ENCODE data around the gene TPSAB1. TPM values are rescaled to one million over a fixed set of nuclear protein-coding genes. Genes with fewer than 3 reads are reported as not detected.
"Not testable (repeated sequence)": the region's sequence is repeated elsewhere in the genome, so short reads cannot be mapped to it uniquely, and the experiment has no call there.

Gene TPSAB1
- polyA plus RNA-seq, 1 donor: 0.30 TPM

GRCh38 chr16:1198194-1198593, 42.3 kb upstream of the TPSAB1 start:
- Histone ChIP-seq H3K4me1 (ENCODE audit: control insufficient read depth, insufficient read depth, low read length) (peaks cover 4% of the 10 kb centered on the region), H3K4me3 (ENCODE audit: low read length) (no peak overlapping the region), H3K27ac (ENCODE audit: low read length) (no peak overlapping the region), H3K9me3 (ENCODE audit: control insufficient read depth, low read depth, low read length) (peaks cover 6% of the 10 kb centered on the region), H3K27me3 (ENCODE audit: control insufficient read depth, insufficient read depth, low read length) (no peaks in the 10 kb centered on the region), H3K36me3 (ENCODE audit: control insufficient read depth, insufficient read depth, low read length) (no peaks in the 10 kb centered on the region)
- no CpG with 5 or more reads among the region's 18 CpGs for WGBS (ENCODE audit: insufficient coverage, low lambda C conversion rate)
- DNase-seq: no peak

DNA sequence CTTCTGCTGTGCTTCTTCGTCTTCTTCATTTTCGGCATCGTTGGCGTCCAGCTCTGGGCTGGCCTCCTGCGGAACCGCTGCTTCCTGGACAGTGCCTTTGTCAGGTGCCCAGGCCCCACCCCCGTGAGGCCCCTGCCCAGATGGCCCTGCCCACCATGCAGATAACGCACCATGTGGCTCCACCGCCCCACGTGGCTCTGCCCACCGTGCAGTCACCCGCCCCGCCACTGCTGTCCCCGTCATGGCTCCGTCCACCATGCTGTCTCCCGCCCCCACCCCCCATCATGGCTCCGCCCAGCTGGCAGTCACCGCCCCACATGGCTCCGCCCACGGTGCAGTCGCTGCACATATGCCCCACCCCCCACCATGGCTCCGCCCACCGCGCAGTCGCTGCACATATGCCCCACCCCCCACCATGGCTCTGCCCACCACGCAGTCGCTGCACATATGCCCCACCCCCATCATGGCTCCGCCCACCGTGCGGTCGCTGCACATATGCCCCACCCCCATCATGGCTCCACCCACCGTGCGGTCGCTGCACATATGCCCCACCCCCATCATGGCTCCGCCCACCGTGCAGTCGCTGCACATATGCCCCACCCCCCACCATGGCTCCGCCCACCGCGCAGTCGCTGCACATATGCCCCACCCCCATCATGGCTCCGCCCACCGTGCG, 41.7 kb upstream of the TPSAB1 start:
- not testable (repeated sequence) for H3K27me3 ChIP-seq (ENCODE audit: control insufficient read depth, insufficient read depth, low read length); H3K27ac ChIP-seq (ENCODE audit: low read length); H3K36me3 ChIP-seq (ENCODE audit: control insufficient read depth, insufficient read depth, low read length); H3K4me3 ChIP-seq (ENCODE audit: low read length); H3K4me1 ChIP-seq (ENCODE audit: control insufficient read depth, insufficient read depth, low read length); H3K9me3 ChIP-seq (ENCODE audit: control insufficient read depth, low read depth, low read length); DNase-seq
- WGBS (ENCODE audit: insufficient coverage, low lambda C conversion rate): no CpG with 5 or more reads among the region's 44 CpGs

DNA sequence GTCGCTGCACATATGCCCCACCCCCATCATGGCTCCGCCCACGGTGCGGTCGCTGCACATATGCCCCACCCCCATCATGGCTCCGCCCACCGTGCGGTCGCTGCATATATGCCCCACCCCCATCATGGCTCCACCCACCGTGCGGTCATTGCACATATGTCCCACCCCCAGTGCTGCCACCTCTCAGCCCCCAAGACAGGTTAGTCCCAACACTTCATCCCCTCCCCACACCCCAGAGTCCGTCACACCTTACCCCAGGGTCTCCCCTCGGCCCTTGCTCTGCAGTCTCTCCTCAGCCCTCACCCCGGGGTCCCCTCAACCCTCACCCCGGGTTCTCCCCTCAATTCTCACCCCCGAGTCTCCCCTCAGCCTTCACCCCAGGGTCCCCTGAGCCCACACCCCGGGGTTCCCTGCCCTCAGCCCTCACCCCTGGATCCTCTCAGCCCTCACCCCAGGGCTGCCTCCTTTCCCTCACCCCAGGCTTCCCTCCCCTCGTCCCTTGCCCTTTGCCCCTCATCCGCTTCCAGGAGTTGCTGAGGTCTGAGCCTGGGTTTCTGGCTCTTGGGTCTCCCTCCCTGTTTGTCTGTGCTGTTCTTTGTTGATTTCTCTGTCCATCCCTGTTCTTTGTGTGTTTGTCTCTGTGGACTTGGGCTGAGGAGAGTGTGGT, 41.0 kb upstream of the TPSAB1 start:
- no peak overlapping the region for H3K4me3 ChIP-seq (ENCODE audit: low read length)
- no peaks in the 10 kb centered on the region for H3K36me3 ChIP-seq (ENCODE audit: control insufficient read depth, insufficient read depth, low read length)
- DNase-seq: no peak
- no peak overlapping the region for H3K27ac ChIP-seq (ENCODE audit: low read length)
- H3K27me3 ChIP-seq (ENCODE audit: control insufficient read depth, insufficient read depth, low read length): no peaks in the 10 kb centered on the region
- no CpG with 5 or more reads among the region's 19 CpGs for WGBS (ENCODE audit: insufficient coverage, low lambda C conversion rate)
- H3K4me1 ChIP-seq (ENCODE audit: control insufficient read depth, insufficient read depth, low read length): no peaks in the 10 kb centered on the region
- peaks cover 8% of the 10 kb centered on the region for H3K9me3 ChIP-seq (ENCODE audit: control insufficient read depth, low read depth, low read length)

- H3K27ac ChIP-seq (ENCODE audit: low read length): no peak overlapping the region
- H3K9me3 ChIP-seq (ENCODE audit: control insufficient read depth, low read depth, low read length): peaks cover 8% of the 10 kb centered on the region
- no peaks in the 10 kb centered on the region for H3K36me3 ChIP-seq (ENCODE audit: control insufficient read depth, insufficient read depth, low read length)
- no peaks in the 10 kb centered on the region for H3K4me1 ChIP-seq (ENCODE audit: control insufficient read depth, insufficient read depth, low read length)
- no peaks in the 10 kb centered on the region for H3K27me3 ChIP-seq (ENCODE audit: control insufficient read depth, insufficient read depth, low read length)
- WGBS (ENCODE audit: insufficient coverage, low lambda C conversion rate): no CpG with 5 or more reads among the region's 38 CpGs
- H3K4me3 ChIP-seq (ENCODE audit: low read length): no peak overlapping the region
- no peak for DNase-seq
These were observed 40.4 kb upstream of the TPSAB1 start for GRCh38 chr16:1200014-1200627.

GRCh38 chr16:1201444-1201843, 39.1 kb upstream of the TPSAB1 start:
- Histone ChIP-seq H3K27me3 (ENCODE audit: control insufficient read depth, insufficient read depth, low read length) (no peaks in the 10 kb centered on the region), H3K4me3 (ENCODE audit: low read length) (no peak overlapping the region), H3K36me3 (ENCODE audit: control insufficient read depth, insufficient read depth, low read length) (peaks cover 3% of the 10 kb centered on the region), H3K9me3 (ENCODE audit: control insufficient read depth, low read depth, low read length) (peaks cover 8% of the 10 kb centered on the region), H3K4me1 (ENCODE audit: control insufficient read depth, insufficient read depth, low read length) (no peaks in the 10 kb centered on the region), H3K27ac (ENCODE audit: low read length) (no peak overlapping the region)
- DNase-seq: no peak
- WGBS (ENCODE audit: insufficient coverage, low lambda C conversion rate): no CpG with 5 or more reads among the region's 25 CpGs

DNA sequence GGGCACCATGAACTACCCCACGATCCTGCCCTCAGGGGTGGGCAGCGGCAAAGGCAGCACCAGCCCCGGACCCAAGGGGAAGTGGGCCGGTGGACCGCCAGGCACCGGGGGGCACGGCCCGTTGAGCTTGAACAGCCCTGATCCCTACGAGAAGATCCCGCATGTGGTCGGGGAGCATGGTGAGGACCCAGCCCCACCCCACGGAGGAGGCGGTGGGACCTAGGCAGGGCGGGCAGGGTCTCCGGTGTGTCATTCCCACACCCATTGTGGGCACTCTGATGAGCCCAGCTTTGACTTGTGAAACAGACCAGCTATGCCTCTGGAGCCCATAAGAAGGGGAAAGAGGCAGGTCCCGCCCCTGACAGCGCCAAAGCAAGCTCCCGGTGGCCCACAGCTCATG, 38.2 kb upstream of the TPSAB1 start:
- Histone ChIP-seq H3K36me3 (ENCODE audit: control insufficient read depth, insufficient read depth, low read length) (peaks cover 3% of the 10 kb centered on the region), H3K27me3 (ENCODE audit: control insufficient read depth, insufficient read depth, low read length) (no peaks in the 10 kb centered on the region), H3K4me3 (ENCODE audit: low read length) (no peak overlapping the region), H3K4me1 (ENCODE audit: control insufficient read depth, insufficient read depth, low read length) (no peaks in the 10 kb centered on the region), H3K27ac (ENCODE audit: low read length) (no peak overlapping the region), H3K9me3 (ENCODE audit: control insufficient read depth, low read depth, low read length) (peaks cover 8% of the 10 kb centered on the region)
- no peak for DNase-seq
- whole genome bisulfite sequencing (ENCODE audit: insufficient coverage, low lambda C conversion rate): no CpG with 5 or more reads among the region's 18 CpGs

- Histone ChIP-seq H3K36me3 (ENCODE audit: control insufficient read depth, insufficient read depth, low read length) (peaks cover 3% of the 10 kb centered on the region), H3K27ac (ENCODE audit: low read length) (no peak overlapping the region), H3K4me3 (ENCODE audit: low read length) (no peak overlapping the region), H3K4me1 (ENCODE audit: control insufficient read depth, insufficient read depth, low read length) (no peaks in the 10 kb centered on the region), H3K27me3 (ENCODE audit: control insufficient read depth, insufficient read depth, low read length) (no peaks in the 10 kb centered on the region), H3K9me3 (ENCODE audit: control insufficient read depth, low read depth, low read length) (peaks cover 8% of the 10 kb centered on the region)
- DNase-seq: no peak
- no CpG with 5 or more reads among the region's 21 CpGs for WGBS (ENCODE audit: insufficient coverage, low lambda C conversion rate)
These were observed 35.6 kb upstream of the TPSAB1 start for GRCh38 chr16:1204933-1205332.

- WGBS (ENCODE audit: insufficient coverage, low lambda C conversion rate): no CpG with 5 or more reads among the region's 9 CpGs
These were observed 34.2 kb upstream of the TPSAB1 start for GRCh38 chr16:1206326-1206725.

GRCh38 chr16:1206786-1207185, 33.7 kb upstream of the TPSAB1 start:
- H3K27me3 ChIP-seq (ENCODE audit: control insufficient read depth, insufficient read depth, low read length): no peaks in the 10 kb centered on the region
- DNase-seq: no peak
- no peak overlapping the region for H3K27ac ChIP-seq (ENCODE audit: low read length)
- no peaks in the 10 kb centered on the region for H3K4me1 ChIP-seq (ENCODE audit: control insufficient read depth, insufficient read depth, low read length)
- H3K9me3 ChIP-seq (ENCODE audit: control insufficient read depth, low read depth, low read length): peaks cover 2% of the 10 kb centered on the region
- H3K36me3 ChIP-seq (ENCODE audit: control insufficient read depth, insufficient read depth, low read length): peaks cover 3% of the 10 kb centered on the region
- 100% methylated on average over 1 of the region's 16 CpGs for WGBS (ENCODE audit: insufficient coverage, low lambda C conversion rate)
- H3K4me3 ChIP-seq (ENCODE audit: low read length): no peak overlapping the region

More at GRCh38 chr16:1206326-1206725, 34.2 kb upstream of the TPSAB1 start:
- no peak for DNase-seq
- H3K36me3 ChIP-seq (ENCODE audit: control insufficient read depth, insufficient read depth, low read length): peaks cover 3% of the 10 kb centered on the region
- H3K4me1 ChIP-seq (ENCODE audit: control insufficient read depth, insufficient read depth, low read length): no peaks in the 10 kb centered on the region
- peaks cover 2% of the 10 kb centered on the region for H3K9me3 ChIP-seq (ENCODE audit: control insufficient read depth, low read depth, low read length)
- H3K4me3 ChIP-seq (ENCODE audit: low read length): no peak overlapping the region
- H3K27ac ChIP-seq (ENCODE audit: low read length): no peak overlapping the region
- no peaks in the 10 kb centered on the region for H3K27me3 ChIP-seq (ENCODE audit: control insufficient read depth, insufficient read depth, low read length)

DNA sequence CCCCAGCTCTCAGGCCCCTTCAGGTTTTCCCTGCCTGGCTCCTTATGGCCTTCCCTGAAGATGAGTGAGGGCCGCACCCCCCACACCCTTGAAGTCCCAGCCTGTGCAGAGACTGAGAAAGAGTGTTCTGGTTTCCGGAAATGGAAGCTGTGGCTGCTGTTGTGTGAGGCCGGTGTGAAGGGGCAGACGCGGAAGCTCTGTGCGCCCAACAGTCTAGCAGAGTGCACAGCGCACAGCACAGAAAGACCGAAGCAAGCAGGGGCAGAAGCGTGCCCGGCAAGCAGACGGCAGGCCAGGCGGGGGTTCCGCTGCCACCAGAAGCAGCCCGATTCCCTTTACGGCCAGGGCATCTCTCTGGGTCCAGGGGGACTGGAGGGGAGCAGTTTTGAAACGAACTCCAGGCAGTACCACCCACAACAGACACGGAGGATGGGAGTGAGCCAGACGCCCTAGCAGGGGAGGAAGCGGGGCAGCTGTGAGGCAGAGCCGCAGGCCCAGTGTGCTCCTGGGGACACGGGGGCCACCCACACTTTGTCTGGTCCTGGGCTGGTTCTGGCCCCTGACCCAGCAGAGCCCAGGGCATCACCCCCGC, 32.2 kb upstream of the TPSAB1 start:
- no peak for DNase-seq
- H3K9me3 ChIP-seq (ENCODE audit: control insufficient read depth, low read depth, low read length): peaks cover 2% of the 10 kb centered on the region
- no peaks in the 10 kb centered on the region for H3K27me3 ChIP-seq (ENCODE audit: control insufficient read depth, insufficient read depth, low read length)
- no peaks in the 10 kb centered on the region for H3K4me1 ChIP-seq (ENCODE audit: control insufficient read depth, insufficient read depth, low read length)
- no peak overlapping the region for H3K4me3 ChIP-seq (ENCODE audit: low read length)
- 100% methylated on average over 1 of the region's 22 CpGs for WGBS (ENCODE audit: insufficient coverage, low lambda C conversion rate)
- peaks cover 3% of the 10 kb centered on the region for H3K36me3 ChIP-seq (ENCODE audit: control insufficient read depth, insufficient read depth, low read length)
- no peak overlapping the region for H3K27ac ChIP-seq (ENCODE audit: low read length)

All from large intestine (tissue), 3 donors.